GM20000 (cell line): ENCODE data around the gene PARP6.

Experiments
- DNase-seq: peaks from one replicate; pipeline ENCODE4 v3.0.0; 2012; ENCODE audit warnings: low spot score
- CTCF ChIP-seq: IDR thresholded peaks from 2 replicates; pipeline ENCODE4 v1.5.1; 2012; ENCODE audit warnings: mild to moderate bottlenecking, control low read depth; ENCODE audit errors: extremely low read depth, missing control alignments

The PARP6 gene

GRCh38 chr15:72217216-72217615 lies 55.1 kb downstream of the PARP6 start:
- TF ChIP-seq CTCF, result no peak
- DNase-seq, result no peak

GRCh38 chr15:72216079-72216478 lies 56.3 kb downstream of the PARP6 start:
- TF ChIP-seq CTCF, result no peak
- DNase-seq, result no peak

GRCh38 chr15:72207558-72208085 lies 64.7 kb downstream of the PARP6 start:
- no peak for TF ChIP-seq CTCF
- no peak for DNase-seq

- no peak for DNase-seq
- no peak for TF ChIP-seq CTCF
These were observed 65.7 kb downstream of the PARP6 start for GRCh38 chr15:72206677-72207000.

- DNase-seq, result no peak
- no peak for TF ChIP-seq CTCF
These were observed 66.3 kb downstream of the PARP6 start for GRCh38 chr15:72205896-72206676.

GRCh38 chr15:72205273-72205672 lies 67.1 kb downstream of the PARP6 start:
- no peak for DNase-seq
- TF ChIP-seq CTCF, result no peak

- no peak for DNase-seq
- no peak for TF ChIP-seq CTCF
These were observed 68.9 kb downstream of the PARP6 start for GRCh38 chr15:72203507-72203837.
